GM21825 (cell line): Measurements from ENCODE around the gene PTPRG.

Source experiments
- ATAC-seq: cut with Tn5 transposase; IDR thresholded peaks from one replicate; pipeline ENCODE4 v1.9.1; 2021; ENCODE audit warnings: mild to moderate bottlenecking, moderate library complexity; ENCODE audit not compliant: unreplicated experiment

Gene PTPRG

GRCh38 chr3:61616586-61616985 is 55.2 kb downstream of the PTPRG start:
- ATAC-seq, result no peak

GRCh38 chr3:61617041-61617440 is 55.7 kb downstream of the PTPRG start:
- no peak for ATAC-seq

GRCh38 chr3:61617651-61618050 is 56.3 kb downstream of the PTPRG start:
- no peak for ATAC-seq

- no peak for ATAC-seq
Measured at GRCh38 chr3:61618231-61618630, 56.9 kb downstream of the PTPRG start.

GRCh38 chr3:61618871-61619270 is 57.5 kb downstream of the PTPRG start:
- ATAC-seq, result no peak

- no peak for ATAC-seq
Measured at GRCh38 chr3:61620073-61620472, 58.7 kb downstream of the PTPRG start.

- no peak for ATAC-seq
Measured at GRCh38 chr3:61624300-61624699, 62.9 kb downstream of the PTPRG start.

- ATAC-seq, result no peak
Measured at GRCh38 chr3:61625429-61625828, 64.1 kb downstream of the PTPRG start.

- ATAC-seq, result no peak
Measured at GRCh38 chr3:61626484-61626883, 65.1 kb downstream of the PTPRG start.

GRCh38 chr3:61627768-61628185 is 66.4 kb downstream of the PTPRG start:
- no peak for ATAC-seq

- ATAC-seq, result no peak
Measured at GRCh38 chr3:61628636-61629035, 67.3 kb downstream of the PTPRG start.

GRCh38 chr3:61629442-61629841 is 68.1 kb downstream of the PTPRG start:
- no peak for ATAC-seq

GRCh38 chr3:61631108-61631769 is 69.9 kb downstream of the PTPRG start:
- ATAC-seq, result no peak

- ATAC-seq, result no peak
Measured at GRCh38 chr3:61632568-61633175, 71.3 kb downstream of the PTPRG start.

- no peak for ATAC-seq
Measured at GRCh38 chr3:61634678-61635077, 73.3 kb downstream of the PTPRG start.

GRCh38 chr3:61637088-61638051 is 76.0 kb downstream of the PTPRG start:
- peak; percentile 85 for ATAC-seq

GRCh38 chr3:61638741-61639140 is 77.4 kb downstream of the PTPRG start:
- ATAC-seq, result no peak

- ATAC-seq, result no peak
Measured at GRCh38 chr3:61639991-61640390, 78.6 kb downstream of the PTPRG start.

- no peak for ATAC-seq
Measured at GRCh38 chr3:61645148-61645547, 83.8 kb downstream of the PTPRG start.

GRCh38 chr3:61646360-61646759 is 85.0 kb downstream of the PTPRG start:
- no peak for ATAC-seq

GRCh38 chr3:61646851-61647525 is 85.6 kb downstream of the PTPRG start:
- ATAC-seq, result no peak
